ENCODE data around the gene FABP3. TPM values are rescaled to one million over a fixed set of nuclear protein-coding genes. Genes with fewer than 3 reads are reported as not detected.
A peak's percentile ranks its signal among the peaks of the same experiment; 100 is the strongest.

Gene FABP3
- total RNA-seq, 1 donor from 2014 or later, result 2.2 TPM

GRCh38 chr1:31382379-31382989, 9.6 kb upstream of the FABP3 start:
- H4K20me1 ChIP-seq (ENCODE audit: low read depth), result no peaks in the 10 kb centered on the region
- DNase-seq (ENCODE audit: low spot score), result no peak
- no peak overlapping the region for H3K27ac ChIP-seq
- no peaks in the 10 kb centered on the region for H3K9me3 ChIP-seq (ENCODE audit: low read depth)
- H3K36me3 Mint-ChIP-seq, result no peaks in the 10 kb centered on the region
- no peaks in the 10 kb centered on the region for H3K9me3 Mint-ChIP-seq
- no peak overlapping the region for H2AFZ ChIP-seq (replicated peaks)
- no peak for TF ChIP-seq EZH2phosphoT487 (IDR thresholded peaks at IDR 0.05)
- TF ChIP-seq EZH2 (IDR thresholded peaks at IDR 0.05), result no peak
- no peak for TF ChIP-seq CTCF (IDR thresholded peaks at IDR 0.05)
- peaks cover 2% of the 10 kb centered on the region for H3K27me3 Mint-ChIP-seq (ENCODE audit: insufficient read depth, low read depth)
- no peaks in the 10 kb centered on the region for H3K4me1 ChIP-seq
- no peak overlapping the region for H3K4me3 Mint-ChIP-seq
- H3K4me3 ChIP-seq, result no peak overlapping the region
- H3K27ac Mint-ChIP-seq, result peak overlapping the region; percentile 27
- no peaks in the 10 kb centered on the region for H3K79me2 ChIP-seq (ENCODE audit: low read depth)
- H3K9ac ChIP-seq, result no peak overlapping the region
- H3K36me3 ChIP-seq, result no peaks in the 10 kb centered on the region
- no peak overlapping the region for H3K4me2 ChIP-seq
- H3F3A ChIP-seq (ENCODE audit: low read depth), result no peaks in the 10 kb centered on the region
- peaks cover 8% of the 10 kb centered on the region for H3K4me1 Mint-ChIP-seq
- H3K27me3 ChIP-seq, result no peaks in the 10 kb centered on the region

- Histone ChIP-seq H3K36me3 (no peaks in the 10 kb centered on the region), H3K79me2 (ENCODE audit: low read depth) (no peaks in the 10 kb centered on the region), H3K4me3 (no peak overlapping the region), H3K27me3 (no peaks in the 10 kb centered on the region), H4K20me1 (ENCODE audit: low read depth) (no peaks in the 10 kb centered on the region), H2AFZ (replicated peaks) (no peak overlapping the region), H3K9me3 (ENCODE audit: low read depth) (no peaks in the 10 kb centered on the region), H3K4me1 (peaks cover 5% of the 10 kb centered on the region), H3K4me2 (no peak overlapping the region), H3F3A (ENCODE audit: low read depth) (no peaks in the 10 kb centered on the region), H3K27ac (no peak overlapping the region), H3K9ac (no peak overlapping the region)
- no peaks in the 10 kb centered on the region for H3K36me3 Mint-ChIP-seq
- peaks cover 15% of the 10 kb centered on the region for H3K4me1 Mint-ChIP-seq
- H3K4me3 Mint-ChIP-seq, result no peak overlapping the region
- H3K9me3 Mint-ChIP-seq, result no peaks in the 10 kb centered on the region
- H3K27me3 Mint-ChIP-seq (ENCODE audit: insufficient read depth, low read depth), result peaks cover 3% of the 10 kb centered on the region
- no peak for DNase-seq (ENCODE audit: low spot score)
- H3K27ac Mint-ChIP-seq, result peak overlapping the region; percentile 11
- no peak for TF ChIP-seq EZH2phosphoT487 (IDR thresholded peaks at IDR 0.05)
- TF ChIP-seq EZH2 (IDR thresholded peaks at IDR 0.05), result no peak
- TF ChIP-seq CTCF (IDR thresholded peaks at IDR 0.05), result no peak
Measured at GRCh38 chr1:31381394-31382294, 8.8 kb upstream of the FABP3 start.

- Histone ChIP-seq H3K9me3 (ENCODE audit: low read depth) (no peaks in the 10 kb centered on the region), H4K20me1 (ENCODE audit: low read depth) (no peaks in the 10 kb centered on the region), H3K4me2 (no peak overlapping the region), H3K4me1 (peaks cover 9% of the 10 kb centered on the region), H3K36me3 (no peaks in the 10 kb centered on the region), H3F3A (ENCODE audit: low read depth) (no peaks in the 10 kb centered on the region), H3K4me3 (no peak overlapping the region), H3K79me2 (ENCODE audit: low read depth) (no peaks in the 10 kb centered on the region), H3K27ac (no peak overlapping the region), H3K27me3 (no peaks in the 10 kb centered on the region), H3K9ac (no peak overlapping the region), H2AFZ (replicated peaks) (no peak overlapping the region)
- H3K27me3 Mint-ChIP-seq (ENCODE audit: insufficient read depth, low read depth), result peaks cover 3% of the 10 kb centered on the region
- peak overlapping the region; percentile 42 for H3K27ac Mint-ChIP-seq
- no peak for DNase-seq (ENCODE audit: low spot score)
- no peak for TF ChIP-seq CTCF (IDR thresholded peaks at IDR 0.05)
- no peak for TF ChIP-seq EZH2phosphoT487 (IDR thresholded peaks at IDR 0.05)
- no peak for TF ChIP-seq EZH2 (IDR thresholded peaks at IDR 0.05)
- no peak overlapping the region for H3K4me3 Mint-ChIP-seq
- H3K36me3 Mint-ChIP-seq, result no peaks in the 10 kb centered on the region
- peaks cover 24% of the 10 kb centered on the region for H3K4me1 Mint-ChIP-seq
- H3K9me3 Mint-ChIP-seq, result no peaks in the 10 kb centered on the region
Measured at GRCh38 chr1:31380181-31380580, 7.3 kb upstream of the FABP3 start.
